Pancreas (tissue), 10 donors: ENCODE data around the gene F7. TPM values are rescaled to one million over a fixed set of nuclear protein-coding genes. Genes with fewer than 3 reads are reported as not detected.

Experiments
- ATAC-seq, 4 donors: fragments of 200-7000 bp; cut with Tn5 transposase; one replicate each; pipeline versions ENCODE4 v1.8.0 to v1.9.1; 2020; ENCODE audit warnings: mild to moderate bottlenecking in 4 of 4, moderate library complexity in 4 of 4
- DNase-seq, 6 donors: peaks; one replicate each; pipeline ENCODE4 v3.0.0-alpha.2; 2020
- FAIRE-seq: peaks from 2 replicates; lab custom pipeline; 2012; peaks lifted over from hg19 to GRCh38; lab: Jason Lieb, UNC
- H3K27ac ChIP-seq, 4 donors: fragments of 200-600 bp; sonication (generic); 1 replicate in 3 of 4; 2 replicates in 1 of 4; pipeline versions ENCODE4 v1.5.0 to v1.8.0; 2020
- H3K27me3 ChIP-seq, 4 donors: fragments of 200-600 bp; one replicate each; pipeline ENCODE4 v1.8.0; 2021
- H3K36me3 ChIP-seq, 3 donors: fragments of 200-600 bp; sonication (generic) in 1 of 3; one replicate each; pipeline versions ENCODE4 v1.5.0 to v1.8.0; 2020 to 2021
- H3K4me1 ChIP-seq, 3 donors: fragments of 200-600 bp; one replicate each; pipeline ENCODE4 v1.8.0; 2021
- H3K4me3 ChIP-seq, 4 donors: fragments of 200-600 bp; sonication (generic) in 2 of 4; one replicate each; pipeline versions ENCODE4 v1.5.0 to v1.8.0; 2020 to 2021
- H3K9me3 ChIP-seq, 4 donors: fragments of 200-600 bp; one replicate each; pipeline ENCODE4 v1.8.0; 2021
- CTCF ChIP-seq, 4 donors: fragments of 200-600 bp; sonication (generic) in 3 of 4; IDR thresholded peaks; one replicate each; pipeline versions ENCODE4 v1.5.0 to v1.8.0; 2021; ENCODE audit warnings: antibody characterized with exemption in 4 of 4
- WGBS, 2 donors: extraction: QIAGEN DNeasy Blood & Tissue Kit; methylation state at CpG; one replicate each; pipeline ENCODE4 v1.1.7; 2013; 5-methylcytosine and 5-hydroxymethylcytosine counted together
- intact Hi-C, 3 donors: fragments of 100-400 bp; cut with DNase I; formaldehyde crosslinking; loops; one replicate each; pipeline versions ENCODE4 v1.11.1 to v1.14.2; 2022
- polyA plus RNA-seq, 2 donors: library from polyadenylated mRNA; stranded (reverse); fragments of 200-250 nt; gene quantifications; one replicate each; pipeline ENCODE4 v1.2.3, GENCODE V29; 2013
- total RNA-seq, 6 donors: library from RNA; stranded (reverse); fragmentation: NEBNext Ultra II Directional in 4 of 6; extraction: Animal tissue kit (Norgen Biotek cat#: 25700) in 4 of 6; gene quantifications; one replicate each; pipeline versions ENCODE4 v1.2.1 to v1.2.4, GENCODE V29; 2021 to 2023
- donor health status: healthy with polysubstance abuse.
- donor health status: DM: no; HTN: no; CAD: no; lungs with moderate emphysema.
- donor health status: DM: no; HTN: no; CAD: no.
- donor health status: control.
- donor health status: control.
- donor health status: Bipolar disorder and iron deficiency.
- donor health status: DM: yes; HTN: yes; CAD: no.
- donor health status: DM: no; HTN: no; CAD: no.
- donor health status: DM: no; HTN: no; CAD: no.
- donor health status: DM: yes; HTN: yes; CAD: no.

The F7 gene
- total and polyA plus RNA-seq, 8 donors, result 0.13 to 0.96 (median 0.23) TPM; not detected in 2

- ATAC-seq (no peak), DNase-seq (no peak), FAIRE-seq (no peak)
- no peaks in the 10 kb centered on the region for H3K36me3 ChIP-seq
- H3K4me1 ChIP-seq, result no peaks in the 10 kb centered on the region
- no peak overlapping the region for H3K4me3 ChIP-seq
- H3K9me3 ChIP-seq, result no peaks in the 10 kb centered on the region
- 69 to 84% methylated on average over 16 of the region's 16 CpGs for WGBS, 2 donors
- no peak overlapping the region for H3K27ac ChIP-seq
- intact Hi-C loops, result no loop called here
- TF ChIP-seq CTCF (IDR thresholded peaks at IDR 0.05), result no peak
- no peaks in the 10 kb centered on the region for H3K27me3 ChIP-seq
These were observed 13.7 kb downstream of the F7 start for GRCh38 chr13:113119166-113119821.

DNA sequence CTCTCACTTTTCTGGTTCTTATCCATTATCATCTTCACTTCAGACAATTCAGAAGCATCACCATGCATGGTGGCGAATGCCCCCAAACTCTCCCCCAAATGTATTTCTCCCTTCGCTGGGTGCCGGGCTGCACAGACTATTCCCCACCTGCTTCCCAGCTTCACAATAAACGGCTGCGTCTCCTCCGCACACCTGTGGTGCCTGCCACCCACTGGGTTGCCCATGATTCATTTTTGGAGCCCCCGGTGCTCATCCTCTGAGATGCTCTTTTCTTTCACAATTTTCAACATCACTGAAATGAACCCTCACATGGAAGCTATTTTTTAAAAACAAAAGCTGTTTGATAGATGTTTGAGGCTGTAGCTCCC, 14.2 kb downstream of the F7 start:
- no peak for TF ChIP-seq CTCF (IDR thresholded peaks at IDR 0.05)
- ATAC-seq, result no peak
- FAIRE-seq, result no peak
- Histone ChIP-seq H3K4me1 (no peaks in the 10 kb centered on the region), H3K9me3 (no peaks in the 10 kb centered on the region), H3K27ac (no peak overlapping the region), H3K27me3 (no peaks in the 10 kb centered on the region), H3K4me3 (no peak overlapping the region), H3K36me3 (no peaks in the 10 kb centered on the region)
- intact Hi-C loops, result no loop called here
- WGBS, 2 donors, result 76 to 86% methylated on average over 7 of the region's 7 CpGs
- no peak for DNase-seq

DNA sequence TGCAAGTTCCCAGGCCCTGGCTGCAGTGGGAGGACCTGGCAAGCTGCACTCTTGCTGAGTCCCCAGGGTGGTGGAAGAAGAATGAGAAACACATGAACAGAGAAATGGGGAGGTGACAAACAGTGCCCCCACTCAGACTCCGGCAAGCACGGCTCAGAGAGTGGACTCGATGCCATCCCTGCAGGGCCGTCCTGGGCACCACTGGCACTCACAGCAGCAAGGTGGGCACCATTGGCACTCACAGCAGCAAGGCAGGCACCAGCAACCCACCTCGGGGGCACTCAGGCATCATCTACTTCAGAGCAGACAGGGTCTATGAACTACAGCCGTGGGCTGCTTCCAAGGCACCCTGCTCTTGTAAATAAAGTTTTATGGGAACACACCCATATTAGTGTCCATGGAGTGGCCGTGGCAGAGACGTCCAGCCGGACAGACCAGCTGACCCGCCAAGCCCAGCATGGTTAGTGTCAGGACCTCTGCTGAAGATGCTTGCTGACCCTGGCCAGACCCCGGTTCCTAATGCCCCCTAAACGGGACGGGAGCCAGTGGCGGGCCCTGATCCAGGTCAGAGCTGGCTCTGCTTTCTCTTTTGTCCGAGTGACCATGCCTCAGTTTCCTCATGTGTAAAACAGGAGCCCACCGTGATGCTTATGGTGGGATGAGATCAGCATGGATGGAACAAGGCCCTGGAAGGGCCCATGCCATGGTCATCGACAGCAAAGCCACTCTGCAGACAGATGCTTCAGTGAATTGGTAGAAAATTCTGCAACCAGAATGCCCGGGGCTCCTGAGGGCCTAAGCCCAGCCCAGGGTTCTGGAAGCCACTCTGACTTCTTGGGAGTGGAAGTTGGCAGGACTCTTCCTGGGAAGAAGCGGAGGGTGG, 14.9 kb downstream of the F7 start:
- Histone ChIP-seq H3K36me3 (no peaks in the 10 kb centered on the region), H3K27me3 (no peaks in the 10 kb centered on the region), H3K4me3 (no peak overlapping the region), H3K27ac (no peak overlapping the region), H3K9me3 (no peaks in the 10 kb centered on the region), H3K4me1 (no peaks in the 10 kb centered on the region)
- no peak for TF ChIP-seq CTCF (IDR thresholded peaks at IDR 0.05)
- DNase-seq (peak in 1 of 6 donors; percentile 41), FAIRE-seq (no peak), ATAC-seq (no peak)
- intact Hi-C loops, result no loop called here
- 68 to 84% methylated on average over 19 of the region's 19 CpGs for WGBS, 2 donors

GRCh38 chr13:113121183-113121927, 15.8 kb downstream of the F7 start:
- intact Hi-C loops, result no loop called here
- 84 to 93% methylated on average over 24 of the region's 24 CpGs for WGBS, 2 donors
- FAIRE-seq, result no peak

More at GRCh38 chr13:113121183-113121927, 15.8 kb downstream of the F7 start:
- no peak for TF ChIP-seq CTCF (IDR thresholded peaks at IDR 0.05)
- no peaks in the 10 kb centered on the region for H3K9me3 ChIP-seq
- no peaks in the 10 kb centered on the region for H3K4me1 ChIP-seq
- H3K27ac ChIP-seq, result no peak overlapping the region
- DNase-seq, result peak in 1 of 6 donors; percentile 63
- H3K4me3 ChIP-seq, result no peak overlapping the region
- no peaks in the 10 kb centered on the region for H3K27me3 ChIP-seq
- no peak for ATAC-seq
- H3K36me3 ChIP-seq, result no peaks in the 10 kb centered on the region
